IMR-90 (cell line): ENCODE data around the gene FSTL5. TPM values are rescaled to one million over a fixed set of nuclear protein-coding genes. Genes with fewer than 3 reads are reported as not detected.

Experiments used
- ATAC-seq: fragments of 200-7000 bp; cut with Tn5 transposase; 2 replicates; pipeline ENCODE4 v1.9.1; 2020; ENCODE audit warnings: low read depth, mild to moderate bottlenecking, moderate library complexity
- BruUV-seq: library from RNA; stranded (reverse); fragments of 400-500 nt; replicated peaks from 2 replicates; lab custom pipeline; 2021; lab: Mats Ljungman, UMichigan
- CTCF ChIA-PET: fragments of 300-600 bp; formaldehyde crosslinking; extraction: SDS; loops from one replicate; lab custom pipeline; 2021; ENCODE audit warnings: antibody characterized with exemption; lab: Yijun Ruan, JAX
- POLR2A ChIA-PET: fragments of 300-600 bp; sonication (Branson Sonifier 250); formaldehyde crosslinking; loops from one replicate; lab custom pipeline; 2022; ENCODE audit warnings: antibody characterized with exemption; ENCODE audit not compliant: unreplicated experiment; lab: Charles Lee
- DNase-seq: peaks from one replicate; pipeline ENCODE4 v3.0.0; 2013
- H2AFZ ChIP-seq: replicated peaks from 2 replicates; pipeline ENCODE3; 2013; ENCODE audit warnings: low read length, mild to moderate bottlenecking; ENCODE audit not compliant: poor library complexity
- H2AK5ac ChIP-seq: 2 replicates; pipeline ENCODE4 v1.6.1; 2013; ENCODE audit warnings: low read depth, low read length, inconsistent platforms
- H2AK9ac ChIP-seq: replicated peaks from 2 replicates; pipeline ENCODE3; 2013; ENCODE audit warnings: mild to moderate bottlenecking, low read depth, low read length, moderate library complexity; ENCODE audit not compliant: poor library complexity
- H2BK120ac ChIP-seq: 2 replicates; pipeline ENCODE4 v1.6.1; 2013; ENCODE audit warnings: low read depth, low read length, inconsistent platforms
- H2BK15ac ChIP-seq: 3 replicates; pipeline ENCODE4 v1.6.1; 2013; ENCODE audit warnings: low read depth, low read length, inconsistent platforms
- H2BK20ac ChIP-seq: 2 replicates; pipeline ENCODE4 v1.6.1; 2013; ENCODE audit warnings: low read depth, mild to moderate bottlenecking, inconsistent platforms, low read length, moderate library complexity
- H2BK5ac ChIP-seq: 2 replicates; pipeline ENCODE4 v1.6.1; 2013; ENCODE audit warnings: mild to moderate bottlenecking, low read depth, low read length, inconsistent platforms; ENCODE audit not compliant: poor library complexity, severe bottlenecking
- H3K14ac ChIP-seq: replicated peaks from 2 replicates; pipeline ENCODE4 v1.6.1; 2013; ENCODE audit warnings: low read depth, low read length, inconsistent platforms
- H3K18ac ChIP-seq: 2 replicates; pipeline ENCODE4 v1.6.1; 2013; ENCODE audit warnings: low read depth, low read length, control low read depth
- H3K23ac ChIP-seq: 2 replicates; pipeline ENCODE4 v1.6.1; 2013; ENCODE audit warnings: low read depth, low read length, inconsistent platforms
- H3K27ac ChIP-seq: 2 replicates; pipeline ENCODE4 v1.5.1; 2013; ENCODE audit warnings: mild to moderate bottlenecking, control low read depth, low read length; ENCODE audit not compliant: insufficient read depth
- H3K27me3 ChIP-seq: 2 replicates; pipeline ENCODE4 v1.6.1; 2013; ENCODE audit warnings: low read length; ENCODE audit not compliant: control insufficient read depth, insufficient read depth
- H3K36me3 ChIP-seq: 2 replicates; pipeline ENCODE4 v1.6.1; 2013; ENCODE audit warnings: low read length, mixed read lengths; ENCODE audit not compliant: control insufficient read depth, insufficient read depth
- H3K4ac ChIP-seq: 2 replicates; pipeline ENCODE4 v1.6.1; 2013; ENCODE audit warnings: low read depth, low read length, inconsistent platforms
- H3K4me1 ChIP-seq: 2 replicates; pipeline ENCODE4 v1.6.1; 2013; ENCODE audit warnings: low read length, mixed read lengths; ENCODE audit not compliant: control insufficient read depth, insufficient read depth
- H3K4me2 ChIP-seq: 2 replicates; pipeline ENCODE4 v1.6.1; 2013; ENCODE audit warnings: low read depth, mild to moderate bottlenecking, control low read depth, low read length, moderate library complexity
- H3K4me3 ChIP-seq: 2 replicates; pipeline ENCODE4 v1.5.1; 2013; ENCODE audit warnings: low read depth, mild to moderate bottlenecking, control low read depth, low read length, moderate library complexity; ENCODE audit not compliant: insufficient read depth
- H3K56ac ChIP-seq: 2 replicates; pipeline ENCODE4 v1.6.1; 2013; ENCODE audit warnings: low read length, inconsistent platforms; ENCODE audit not compliant: insufficient read depth; ENCODE audit errors: extremely low read depth
- H3K79me1 ChIP-seq, 2 experiments: 2 replicates each; pipeline ENCODE4 v1.6.1; 2013; ENCODE audit warnings: low read length in 2 of 2, inconsistent platforms in 1 of 2, low read depth in 1 of 2
- H3K9ac ChIP-seq: 2 replicates; pipeline ENCODE4 v1.6.1; 2013; ENCODE audit warnings: low read depth, low read length, control low read depth
- H3K9me1 ChIP-seq: 2 replicates; pipeline ENCODE4 v1.6.1; 2013; ENCODE audit warnings: low read length, inconsistent platforms; ENCODE audit not compliant: insufficient read depth
- H3K9me3 ChIP-seq: 2 replicates; pipeline ENCODE4 v1.6.1; 2013; ENCODE audit warnings: low read length; ENCODE audit not compliant: control insufficient read depth, insufficient read depth
- H4K20me1 ChIP-seq: 2 replicates; pipeline ENCODE4 v1.6.1; 2013; ENCODE audit warnings: low read length, inconsistent platforms; ENCODE audit not compliant: insufficient read depth
- H4K5ac ChIP-seq: 2 replicates; pipeline ENCODE4 v1.6.1; 2013; ENCODE audit warnings: mild to moderate bottlenecking, low read depth, low read length, control low read depth
- H4K8ac ChIP-seq, 2 experiments: 2 replicates each; pipeline ENCODE4 v1.6.1; 2013; ENCODE audit warnings: low read depth in 2 of 2, low read length in 2 of 2, control low read depth in 1 of 2, inconsistent platforms in 1 of 2
- H4K91ac ChIP-seq: 2 replicates; pipeline ENCODE4 v1.6.1; 2013; ENCODE audit warnings: low read depth, low read length, inconsistent platforms; ENCODE audit not compliant: insufficient read depth
- CEBPB ChIP-seq: IDR thresholded peaks from 2 replicates; pipeline ENCODE4 v1.6.1; 2012; ENCODE audit warnings: low read depth, low read length, improper control_type of control experiment
- CHD1 ChIP-seq: IDR thresholded peaks from 2 replicates; pipeline ENCODE4 v1.6.1; 2012; ENCODE audit warnings: low read depth, low read length, improper control_type of control experiment
- FOS ChIP-seq: fragments of 150-350 bp; IDR thresholded peaks from 2 replicates; pipeline ENCODE4 v1.6.1; 2016; ENCODE audit warnings: low read depth, low read length
- MXI1 ChIP-seq: IDR thresholded peaks from 2 replicates; pipeline ENCODE4 v1.6.1; 2012; ENCODE audit warnings: low read depth, mild to moderate bottlenecking, low read length, moderate library complexity, borderline replicate concordance
- NFE2L2 ChIP-seq: fragments of 150-350 bp; IDR thresholded peaks from 2 replicates; pipeline ENCODE4 v1.6.1; 2016; ENCODE audit warnings: low read depth, mild to moderate bottlenecking, low read length
- RAD21 ChIP-seq: IDR thresholded peaks from 2 replicates; pipeline ENCODE4 v1.6.1; 2012; ENCODE audit warnings: low read length, improper control_type of control experiment
- RCOR1 ChIP-seq: IDR thresholded peaks from 2 replicates; pipeline ENCODE4 v1.6.1; 2012; ENCODE audit warnings: mild to moderate bottlenecking, low read length, improper control_type of control experiment; ENCODE audit not compliant: insufficient replicate concordance
- RFX5 ChIP-seq: IDR thresholded peaks from 2 replicates; pipeline ENCODE4 v1.8.0; 2012; ENCODE audit warnings: low read depth, mild to moderate bottlenecking, low read length, moderate library complexity
- SMC3 ChIP-seq: fragments of 150-350 bp; IDR thresholded peaks from 2 replicates; pipeline ENCODE4 v1.6.1; 2016; ENCODE audit warnings: low read depth, mild to moderate bottlenecking, antibody characterized with exemption, low read length, moderate library complexity
- WGBS, 2 experiments: methylation state at CpG; one replicate each; pipeline versions ENCODE4 v1.1.5 to v1.1.7; 2013; ENCODE audit warnings: missing lambda C conversion rate in 2 of 2; ENCODE audit not compliant: insufficient read length in 1 of 2; ENCODE audit errors: extremely low coverage in 2 of 2; 5-methylcytosine and 5-hydroxymethylcytosine counted together
- dilution Hi-C: fragments of 300-500 bp; cut with HindIII; formaldehyde crosslinking; loops from one replicate; pipeline ENCODE4 v1.14.3; 2018; ENCODE audit warnings: low sequenced_read_pairs; ENCODE audit not compliant: unreplicated experiment
- in situ Hi-C: fragments of 300-500 bp; cut with MboI; formaldehyde crosslinking; loops from 3 replicates; pipeline ENCODE4 v1.14.3; 2019; ENCODE audit warnings: low sequenced_read_pairs, inconsistent platforms, mixed read lengths
- intact Hi-C: fragments of 100-400 bp; cut with micrococcal nuclease; formaldehyde crosslinking; loops from 2 replicates; pipeline ENCODE4 v1.10.0; 2022
- polyA plus RNA-seq, 3 experiments: library from polyadenylated mRNA; depleted of rRNA; stranded (reverse); fragments of >200 nt; gene quantifications; 2 replicates each; pipeline ENCODE4 v1.2.3, GENCODE V29; 2012; ENCODE audit warnings: low replicate concordance in 1 of 3
- total RNA-seq: library from RNA; depleted of rRNA; stranded (reverse); fragments of >200 nt; gene quantifications from 2 replicates; pipeline ENCODE4 v1.2.3, GENCODE V29; 2012
- TF ChIP-seq, protein P1 (sequence below): conservative IDR thresholded peaks from 2 replicates; pipeline ENCODE4 v1.5.1; 2012; ENCODE audit warnings: mild to moderate bottlenecking, low read depth, low read length, improper control_type of control experiment
- TF ChIP-seq, protein P2 (sequence below): fragments of 150-350 bp; IDR thresholded peaks from 2 replicates; pipeline ENCODE4 v1.6.1; 2016; ENCODE audit warnings: low read depth, mild to moderate bottlenecking, low read length, moderate library complexity, borderline replicate concordance

Gene FSTL5
- total and polyA plus RNA-seq, 2 of the 4 experiments (the other 2 are of a cell fraction), result under 0.01 TPM; not detected in 1

- dilution Hi-C loops, result no loop called here
- ATAC-seq, result no peak
- CTCF ChIA-PET, result interaction anchor here (0.6 kb wide), 2 partner anchors 494 to 598 kb away, joined by 3 to 4 read pairs; no protein-coding TSS in a partner anchor
- Histone ChIP-seq H2BK15ac (no peak overlapping the region), H3K36me3 (no peaks in the 10 kb centered on the region), H3K4ac (no peak overlapping the region), H3K4me1 (no peaks in the 10 kb centered on the region), H3K9ac (no peak overlapping the region), H4K91ac (no peak overlapping the region), H3K18ac (no peak overlapping the region), H4K8ac (no peak overlapping the region), H3K27me3 (no peaks in the 10 kb centered on the region), H3K27ac (no peak overlapping the region), H3K4me2 (no peak overlapping the region), H3K9me1 (no peaks in the 10 kb centered on the region), H2AK9ac (no peak overlapping the region), H2BK5ac (no peak overlapping the region), H3K79me1 (no peaks in the 10 kb centered on the region), H3K23ac (no peak overlapping the region), H2BK20ac (no peak overlapping the region), H3K56ac (no peak overlapping the region), H4K5ac (no peak overlapping the region), H2BK120ac (no peak overlapping the region), H2AK5ac (no peak overlapping the region), H2AFZ (no peak overlapping the region), H3K4me3 (no peak overlapping the region), H4K20me1 (no peaks in the 10 kb centered on the region), H3K14ac (no peak overlapping the region), H3K9me3 (no peaks in the 10 kb centered on the region)
- no TSS peak for BruUV-seq
- no CpG with 5 or more reads among the region's 6 CpGs for WGBS, 2 experiments
- POLR2A ChIA-PET, result no interaction called here
- in situ Hi-C loops, result no loop called here
- no peak for DNase-seq
- intact Hi-C loops, result no loop called here
- TF ChIP-seq CHD1, result no peak
- TF ChIP-seq MXI1, result no peak
- TF ChIP-seq, protein P1, sequence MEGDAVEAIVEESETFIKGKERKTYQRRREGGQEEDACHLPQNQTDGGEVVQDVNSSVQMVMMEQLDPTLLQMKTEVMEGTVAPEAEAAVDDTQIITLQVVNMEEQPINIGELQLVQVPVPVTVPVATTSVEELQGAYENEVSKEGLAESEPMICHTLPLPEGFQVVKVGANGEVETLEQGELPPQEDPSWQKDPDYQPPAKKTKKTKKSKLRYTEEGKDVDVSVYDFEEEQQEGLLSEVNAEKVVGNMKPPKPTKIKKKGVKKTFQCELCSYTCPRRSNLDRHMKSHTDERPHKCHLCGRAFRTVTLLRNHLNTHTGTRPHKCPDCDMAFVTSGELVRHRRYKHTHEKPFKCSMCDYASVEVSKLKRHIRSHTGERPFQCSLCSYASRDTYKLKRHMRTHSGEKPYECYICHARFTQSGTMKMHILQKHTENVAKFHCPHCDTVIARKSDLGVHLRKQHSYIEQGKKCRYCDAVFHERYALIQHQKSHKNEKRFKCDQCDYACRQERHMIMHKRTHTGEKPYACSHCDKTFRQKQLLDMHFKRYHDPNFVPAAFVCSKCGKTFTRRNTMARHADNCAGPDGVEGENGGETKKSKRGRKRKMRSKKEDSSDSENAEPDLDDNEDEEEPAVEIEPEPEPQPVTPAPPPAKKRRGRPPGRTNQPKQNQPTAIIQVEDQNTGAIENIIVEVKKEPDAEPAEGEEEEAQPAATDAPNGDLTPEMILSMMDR, result no peak
- TF ChIP-seq RAD21, result no peak
- no peak for TF ChIP-seq RFX5
- TF ChIP-seq NFE2L2, result no peak
- TF ChIP-seq, protein P2, sequence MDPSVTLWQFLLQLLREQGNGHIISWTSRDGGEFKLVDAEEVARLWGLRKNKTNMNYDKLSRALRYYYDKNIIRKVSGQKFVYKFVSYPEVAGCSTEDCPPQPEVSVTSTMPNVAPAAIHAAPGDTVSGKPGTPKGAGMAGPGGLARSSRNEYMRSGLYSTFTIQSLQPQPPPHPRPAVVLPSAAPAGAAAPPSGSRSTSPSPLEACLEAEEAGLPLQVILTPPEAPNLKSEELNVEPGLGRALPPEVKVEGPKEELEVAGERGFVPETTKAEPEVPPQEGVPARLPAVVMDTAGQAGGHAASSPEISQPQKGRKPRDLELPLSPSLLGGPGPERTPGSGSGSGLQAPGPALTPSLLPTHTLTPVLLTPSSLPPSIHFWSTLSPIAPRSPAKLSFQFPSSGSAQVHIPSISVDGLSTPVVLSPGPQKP, result no peak
- TF ChIP-seq SMC3, result no peak
- no peak for TF ChIP-seq FOS
- no peak for TF ChIP-seq RCOR1
- TF ChIP-seq CEBPB, result no peak
Observed at GRCh38 chr4:161948026-161948770, 215.6 kb downstream of the FSTL5 start.
